Measurements from ENCODE around the gene CTXND2.
A peak's percentile ranks its signal among the peaks of the same experiment; 100 is the strongest.

GRCh38 chr1:150926097-150926741 is 39.3 kb downstream of the CTXND2 start, which contains the start of gene SETDB1:
- TF ChIP-seq POLR2AphosphoS5 (IDR thresholded peaks at IDR 0.05): peak; percentile 64 to 74 (median 71)
- TF ChIP-seq CTCF (IDR thresholded peaks at IDR 0.05): no peak
- no peak for TF ChIP-seq POLR2A (IDR thresholded peaks at IDR 0.05)

Data from breast epithelium (tissue), 3 donors.